GM19324 (cell line): ENCODE results near the gene TMEM151B.
A peak's percentile ranks its signal among the peaks of the same experiment; 100 is the strongest.

Experiments used
- ATAC-seq: cut with Tn5 transposase; IDR thresholded peaks from one replicate; pipeline ENCODE4 v1.9.1; 2021; ENCODE audit warnings: mild to moderate bottlenecking, moderate library complexity; ENCODE audit not compliant: unreplicated experiment, low FRiP score

The TMEM151B gene

GRCh38 chr6:44232676-44233566, 37.3 kb upstream of the TMEM151B start:
- no peak for ATAC-seq

GRCh38 chr6:44233567-44234100, 36.6 kb upstream of the TMEM151B start:
- ATAC-seq, result no peak

GRCh38 chr6:44234101-44235025, 35.9 kb upstream of the TMEM151B start:
- ATAC-seq, result no peak

- ATAC-seq, result no peak
Observed at GRCh38 chr6:44235269-44235668, 35.0 kb upstream of the TMEM151B start.

- no peak for ATAC-seq
Observed at GRCh38 chr6:44235891-44236516, 34.2 kb upstream of the TMEM151B start.

- peak; percentile 60 for ATAC-seq
Observed at GRCh38 chr6:44237021-44237812, 33.0 kb upstream of the TMEM151B start.

- peak; percentile 77 for ATAC-seq
Observed at GRCh38 chr6:44237813-44238433, 32.3 kb upstream of the TMEM151B start.

- ATAC-seq, result no peak
Observed at GRCh38 chr6:44238687-44239350, 31.4 kb upstream of the TMEM151B start.

GRCh38 chr6:44243345-44243744, 26.9 kb upstream of the TMEM151B start:
- ATAC-seq, result no peak

- ATAC-seq, result no peak
Observed at GRCh38 chr6:44245391-44245911, 24.8 kb upstream of the TMEM151B start.

- peak; percentile 58 for ATAC-seq
Observed at GRCh38 chr6:44245912-44246662, 24.2 kb upstream of the TMEM151B start.

GRCh38 chr6:44246663-44247337, 23.4 kb upstream of the TMEM151B start, which contains the start of gene HSP90AB1:
Gene HSP90AB1, plus strand, starts transcription at chr6:44247101. Its CDS starts 1,529 bp downstream, at chr6:44248630.
- ATAC-seq, result peak; percentile 67

- peak; percentile 47 for ATAC-seq
Observed at GRCh38 chr6:44247338-44248302, 22.6 kb upstream of the TMEM151B start.

GRCh38 chr6:44248579-44248978, 21.7 kb upstream of the TMEM151B start:
- ATAC-seq, result no peak

- no peak for ATAC-seq
Observed at GRCh38 chr6:44249082-44249748, 21.0 kb upstream of the TMEM151B start.
